GM12878 (cell line): ENCODE results near the gene ARHGAP9. TPM values are rescaled to one million over a fixed set of nuclear protein-coding genes. Genes with fewer than 3 reads are reported as not detected.

Experiments used
- ATAC-seq: fragments of 200-7000 bp; cut with Tn5 transposase; 3 replicates; pipeline ENCODE4 v1.9.1; 2020; ENCODE audit warnings: mild to moderate bottlenecking, moderate library complexity
- BruUV-seq: library from RNA; stranded (reverse); fragments of 400-500 nt; replicated peaks from 2 replicates; lab custom pipeline; 2021; lab: Mats Ljungman, UMichigan
- CTCF ChIA-PET: fragments of 300-600 bp; sonication (Branson Sonifier 250); formaldehyde crosslinking; extraction: SDS; loops from one replicate; lab custom pipeline; 2021; ENCODE audit warnings: inconsistent platforms; lab: Yijun Ruan, JAX
- POLR2A ChIA-PET: fragments of 350-600 bp; formaldehyde crosslinking; extraction: SDS; loops from one replicate; lab custom pipeline; 2021; ENCODE audit warnings: inconsistent platforms; lab: Charles Lee
- RAD21 ChIA-PET: fragments of 300-600 bp; sonication (Branson Sonifier 250); formaldehyde crosslinking; loops from one replicate; lab custom pipeline; 2023; ENCODE audit warnings: antibody characterized with exemption; ENCODE audit not compliant: unreplicated experiment; lab: Charles Lee
- SMC1A ChIA-PET: fragments of 300-600 bp; sonication (Branson Sonifier 250); formaldehyde crosslinking; loops from one replicate; lab custom pipeline; 2023; ENCODE audit not compliant: unreplicated experiment, uncharacterized antibody; lab: Charles Lee
- DNase-seq: peaks from one replicate; pipeline ENCODE4 v3.0.0-alpha.2; 2011; ENCODE audit warnings: low read depth, low spot score
- FAIRE-seq: peaks from 3 replicates; lab custom pipeline; 2011; peaks lifted over from hg19 to GRCh38; lab: Jason Lieb, UNC
- H2AFZ ChIP-seq: 2 replicates; pipeline ENCODE4 v1.6.0; 2011; ENCODE audit warnings: low read depth, low read length, control low read depth; ENCODE audit not compliant: control insufficient read depth
- H3K27ac ChIP-seq: 2 replicates; pipeline ENCODE4 v1.5.1; 2011; ENCODE audit warnings: control low read depth; ENCODE audit not compliant: control insufficient read depth, insufficient read depth
- H3K27me3 ChIP-seq, 2 experiments: replicated peaks in 1 of 2; 2 replicates each; pipeline versions ENCODE4 v1.6.0 to v1.6.1; 2011; ENCODE audit warnings: low read length in 1 of 2; ENCODE audit not compliant: control insufficient read depth in 2 of 2, insufficient read depth in 2 of 2
- H3K36me3 ChIP-seq, 2 experiments: 2 replicates each; pipeline ENCODE4 v1.5.1; 2011; ENCODE audit warnings: low read length in 1 of 2; ENCODE audit not compliant: control insufficient read depth in 2 of 2, insufficient read depth in 2 of 2
- H3K4me1 ChIP-seq: 2 replicates; pipeline ENCODE4 v1.6.1; 2011; ENCODE audit warnings: mild to moderate bottlenecking, low read length, moderate library complexity, mixed read lengths; ENCODE audit not compliant: control insufficient read depth, insufficient read depth
- H3K4me2 ChIP-seq: 2 replicates; pipeline ENCODE4 v1.6.0; 2011; ENCODE audit warnings: control low read depth; ENCODE audit not compliant: control insufficient read depth, insufficient read depth
- H3K4me3 ChIP-seq: fragments of 200-600 bp; sonication (generic); 2 replicates; pipeline ENCODE4 v1.5.1; 2016
- H3K79me2 ChIP-seq: 2 replicates; pipeline ENCODE4 v1.6.0; 2011; ENCODE audit warnings: low read length; ENCODE audit not compliant: control insufficient read depth, insufficient read depth
- H3K9ac ChIP-seq: 2 replicates; pipeline ENCODE4 v1.8.0; 2011; ENCODE audit warnings: low read length, control low read depth, mixed read lengths; ENCODE audit not compliant: control insufficient read depth, insufficient read depth
- H3K9me3 ChIP-seq: replicated peaks from 3 replicates; pipeline ENCODE4 v1.5.1; 2011; ENCODE audit warnings: mild to moderate bottlenecking, low read length; ENCODE audit not compliant: control insufficient read depth, insufficient read depth
- H4K20me1 ChIP-seq: 2 replicates; pipeline ENCODE4 v1.6.0; 2011; ENCODE audit not compliant: control insufficient read depth, insufficient read depth
- ATF2 ChIP-seq: IDR thresholded peaks from 2 replicates; pipeline ENCODE4 v1.6.1; 2012; ENCODE audit warnings: low read length, inconsistent platforms
- E2F4 ChIP-seq: IDR thresholded peaks from 2 replicates; pipeline ENCODE4 v1.6.1; 2012; ENCODE audit warnings: low read depth, low read length, improper control_type of control experiment
- RUNX3 ChIP-seq: IDR thresholded peaks from 2 replicates; pipeline ENCODE4 v1.6.1; 2012; ENCODE audit warnings: low read length, inconsistent platforms
- ZBTB40 ChIP-seq: fragments of 450-650 bp; IDR thresholded peaks from 2 replicates; pipeline ENCODE4 v1.6.1; 2016; ENCODE audit warnings: mild to moderate bottlenecking, moderate library complexity, borderline replicate concordance
- WGBS: methylation state at CpG from one replicate; pipeline ENCODE4 v1.1.6; 2016; ENCODE audit warnings: low lambda C conversion rate; ENCODE audit not compliant: insufficient replicate concordance, insufficient coverage; ENCODE audit errors: missing lambda C conversion rate; 5-methylcytosine and 5-hydroxymethylcytosine counted together
- in situ Hi-C: fragments of 300-500 bp; cut with MboI; formaldehyde crosslinking; loops from 9 replicates; pipeline ENCODE4 v1.14.3; 2018; ENCODE audit warnings: mixed read lengths
- intact Hi-C: fragments of 100-400 bp; cut with micrococcal nuclease; formaldehyde crosslinking; loops from one replicate; pipeline ENCODE4 v1.14.2; 2022; ENCODE audit not compliant: unreplicated experiment
- polyA plus RNA-seq, 11 experiments: library from polyadenylated mRNA; depleted of rRNA in 4 of 11; unstranded in 6 of 11; stranded (reverse) in 5 of 11; fragments of >200 nt; fragmentation: Nextera tagmentation in 4 of 11; fragmentation: Illumina TruSeq in 1 of 11; extraction: Ambion mirVana in 4 of 11; extraction: Trizol in 1 of 11; gene quantifications; 1 replicate in 1 of 11; 2 replicates in 10 of 11; pipeline versions ENCODE4 v1.2.1 to v1.2.3, GENCODE V29; 2011 to 2016; ENCODE audit warnings: inconsistent platforms in 2 of 11, missing spikeins in 2 of 11, low read depth in 1 of 11
- total RNA-seq, 4 experiments: library from RNA; depleted of rRNA in 3 of 4; stranded (reverse); fragments of >200 nt in 3 of 4; fragmentation: Illumina TruSeq in 1 of 4; extraction: Trizol in 1 of 4; gene quantifications; 2 replicates each; pipeline versions ENCODE4 v1.2.1 to v1.2.3, GENCODE V29; 2013 to 2021

Gene ARHGAP9
- total and polyA plus RNA-seq, 10 of the 15 experiments (the other 5 are each of a cell fraction or from before 2014, with no cell fraction given): 19.5 to 102 (median 76.8) TPM

DNA sequence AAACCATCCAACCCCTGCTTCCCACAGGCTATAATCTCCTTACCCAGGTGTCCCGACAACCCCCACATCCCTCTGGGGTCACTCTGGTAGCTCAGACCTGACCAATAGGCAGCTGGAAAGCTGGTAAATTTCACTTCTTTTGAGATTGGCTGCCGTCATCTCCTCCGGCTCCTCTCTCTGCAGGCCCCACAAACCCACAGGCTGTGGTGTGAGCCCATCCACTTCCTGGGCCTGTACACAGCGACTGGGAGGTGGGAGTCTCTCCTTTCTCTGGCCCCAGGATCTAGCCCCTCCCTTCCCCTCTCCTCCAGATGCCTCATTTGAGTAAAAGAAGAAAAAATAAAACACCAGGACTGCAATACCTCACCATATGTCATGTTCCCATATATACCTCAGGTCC is 44.4 kb downstream of the ARHGAP9 start:
- no peak overlapping the region for H3K9ac ChIP-seq
- in situ Hi-C loops: no loop called here
- H3K4me1 ChIP-seq: peaks cover 5% of the 10 kb centered on the region; the same call in 1 of the 2 replicates
- DNase-seq: no peak
- no peaks in the 10 kb centered on the region for H3K36me3 ChIP-seq
- H2AFZ ChIP-seq: no peak overlapping the region
- peak; percentile 49 for TF ChIP-seq RUNX3
- no peak for TF ChIP-seq ATF2
- TF ChIP-seq E2F4: no peak
- no peak for TF ChIP-seq ZBTB40
- ChIA-PET CTCF (interaction anchor here (0.6 to 3.3 kb wide), 9 partner anchors 10 to 368 kb away, joined by 3 to 20 read pairs (median 4); partner anchors contain the start of gene INHBE), POLR2A (no interaction called here), SMC1A (interaction anchor here (1.0 to 1.4 kb wide), 4 partner anchors 17 to 146 kb away, joined by 3 to 4 read pairs (median 4); no protein-coding TSS in a partner anchor), RAD21 (interaction anchor here (1.9 to 4.6 kb wide), 2 partner anchors 18 to 23 kb away, joined by 4 to 31 read pairs; no protein-coding TSS in a partner anchor)
- 41% methylated on average over 4 of the region's 4 CpGs for WGBS
- BruUV-seq: no TSS peak
- peaks cover 5% of the 10 kb centered on the region for H3K79me2 ChIP-seq
- FAIRE-seq: no peak
- no peak for ATAC-seq
- no peak overlapping the region for H3K4me3 ChIP-seq
- H3K9me3 ChIP-seq: no peaks in the 10 kb centered on the region
- no peaks in the 10 kb centered on the region for H4K20me1 ChIP-seq
- H3K27me3 ChIP-seq: no peaks in the 10 kb centered on the region
- no peak overlapping the region for H3K4me2 ChIP-seq
- H3K27ac ChIP-seq: no peak overlapping the region
- intact Hi-C loops: no loop called here
